Osteoblast (primary cell): Measurements from ENCODE around the gene SLC16A5. TPM values are rescaled to one million over a fixed set of nuclear protein-coding genes. Genes with fewer than 3 reads are reported as not detected.
"Not testable (repeated sequence)": the region's sequence is repeated elsewhere in the genome, so short reads cannot be mapped to it uniquely, and the experiment has no call there.

Experiments used
- DNase-seq: peaks from one replicate; pipeline ENCODE4 v3.0.0; 2011; ENCODE audit warnings: low spot score, mixed read lengths; ENCODE audit not compliant: insufficient read length; ENCODE audit errors: missing footprints
- H2AFZ ChIP-seq: 2 replicates; pipeline ENCODE4 v1.6.0; 2011; ENCODE audit warnings: mild to moderate bottlenecking, low read length
- H3K27ac ChIP-seq: 2 replicates; pipeline ENCODE4 v1.5.1; 2011; ENCODE audit warnings: mild to moderate bottlenecking, low read depth, low read length, moderate library complexity
- H3K27me3 ChIP-seq: 2 replicates; pipeline ENCODE4 v1.6.0; 2012; ENCODE audit warnings: mild to moderate bottlenecking, control low read depth, inconsistent platforms, low read length, moderate library complexity; ENCODE audit not compliant: insufficient read depth
- H3K36me3 ChIP-seq: 2 replicates; pipeline ENCODE4 v1.5.1; 2011; ENCODE audit warnings: mild to moderate bottlenecking, low read length, control low read depth, moderate library complexity; ENCODE audit not compliant: insufficient read depth
- H3K4me1 ChIP-seq: 2 replicates; pipeline ENCODE4 v1.5.1; 2011; ENCODE audit warnings: mild to moderate bottlenecking, low read length, control low read depth, moderate library complexity; ENCODE audit not compliant: insufficient read depth
- H3K4me2 ChIP-seq: 2 replicates; pipeline ENCODE4 v1.6.0; 2011; ENCODE audit warnings: mild to moderate bottlenecking, low read length; ENCODE audit not compliant: insufficient read depth
- H3K4me3 ChIP-seq: fragments of 200-600 bp; sonication (generic); 3 replicates; pipeline ENCODE4 v1.5.1; 2012; ENCODE audit warnings: mild to moderate bottlenecking, low read length, inconsistent platforms; ENCODE audit not compliant: insufficient read depth
- H3K79me2 ChIP-seq: 2 replicates; pipeline ENCODE4 v1.6.0; 2012; ENCODE audit warnings: mild to moderate bottlenecking, low read length, control low read depth, inconsistent platforms; ENCODE audit not compliant: insufficient read depth
- H3K9me3 ChIP-seq: 2 replicates; pipeline ENCODE4 v1.5.1; 2011; ENCODE audit warnings: low read depth, low read length, control low read depth
- H4K20me1 ChIP-seq: 2 replicates; pipeline ENCODE4 v1.6.0; 2012; ENCODE audit warnings: mild to moderate bottlenecking, low read length, control low read depth; ENCODE audit not compliant: insufficient read depth
- CTCF ChIP-seq: IDR thresholded peaks from 2 replicates; pipeline ENCODE4 v1.5.1; 2011; ENCODE audit warnings: mild to moderate bottlenecking, low read depth, low read length, moderate library complexity; ENCODE audit errors: extremely low read depth
- total RNA-seq: library from RNA; depleted of rRNA; stranded (reverse); fragments of >200 nt; gene quantifications from 2 replicates; pipeline ENCODE4 v1.2.3, GENCODE V29; 2012

SLC16A5 gene
- total RNA-seq, 1 donor = 16.3 TPM

GRCh38 chr17:75126954-75127353 lies 39.2 kb downstream of the SLC16A5 start:
- peaks cover 11% of the 10 kb centered on the region for H3K36me3 ChIP-seq

DNA sequence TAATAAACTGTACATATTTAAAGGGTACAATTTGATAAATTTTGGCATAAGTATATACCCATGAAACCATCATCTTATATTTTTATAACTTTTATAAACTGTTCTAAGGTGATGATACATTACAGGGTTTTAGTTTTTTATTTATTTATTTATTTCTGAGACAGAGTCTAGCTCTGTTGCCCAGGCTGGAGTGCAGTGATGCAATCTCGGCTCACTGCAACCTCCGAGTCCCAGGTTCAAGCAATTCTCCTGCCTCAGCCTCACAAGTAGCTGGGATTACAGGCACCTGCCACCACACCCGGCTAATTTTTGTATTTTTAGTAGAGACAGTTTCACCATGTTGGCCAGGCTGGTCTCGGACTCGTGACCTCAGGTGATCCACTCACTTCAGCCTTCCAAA lies 40.2 kb downstream of the SLC16A5 start:
- H4K20me1 ChIP-seq, DNase-seq, H3K9me3 ChIP-seq: not testable (repeated sequence)

More at GRCh38 chr17:75126954-75127353, 39.2 kb downstream of the SLC16A5 start:
- peaks cover 7% of the 10 kb centered on the region for H3K4me1 ChIP-seq
- peaks cover 4% of the 10 kb centered on the region for H4K20me1 ChIP-seq
- no peak overlapping the region for H3K4me3 ChIP-seq
- no peak for DNase-seq
- no peaks in the 10 kb centered on the region for H3K27me3 ChIP-seq
- no peak for TF ChIP-seq CTCF
- H3K79me2 ChIP-seq = peaks cover 4% of the 10 kb centered on the region
- H3K4me2 ChIP-seq = no peak overlapping the region
- no peak overlapping the region for H3K27ac ChIP-seq
- H2AFZ ChIP-seq = no peak overlapping the region
- H3K9me3 ChIP-seq = no peaks in the 10 kb centered on the region

DNA sequence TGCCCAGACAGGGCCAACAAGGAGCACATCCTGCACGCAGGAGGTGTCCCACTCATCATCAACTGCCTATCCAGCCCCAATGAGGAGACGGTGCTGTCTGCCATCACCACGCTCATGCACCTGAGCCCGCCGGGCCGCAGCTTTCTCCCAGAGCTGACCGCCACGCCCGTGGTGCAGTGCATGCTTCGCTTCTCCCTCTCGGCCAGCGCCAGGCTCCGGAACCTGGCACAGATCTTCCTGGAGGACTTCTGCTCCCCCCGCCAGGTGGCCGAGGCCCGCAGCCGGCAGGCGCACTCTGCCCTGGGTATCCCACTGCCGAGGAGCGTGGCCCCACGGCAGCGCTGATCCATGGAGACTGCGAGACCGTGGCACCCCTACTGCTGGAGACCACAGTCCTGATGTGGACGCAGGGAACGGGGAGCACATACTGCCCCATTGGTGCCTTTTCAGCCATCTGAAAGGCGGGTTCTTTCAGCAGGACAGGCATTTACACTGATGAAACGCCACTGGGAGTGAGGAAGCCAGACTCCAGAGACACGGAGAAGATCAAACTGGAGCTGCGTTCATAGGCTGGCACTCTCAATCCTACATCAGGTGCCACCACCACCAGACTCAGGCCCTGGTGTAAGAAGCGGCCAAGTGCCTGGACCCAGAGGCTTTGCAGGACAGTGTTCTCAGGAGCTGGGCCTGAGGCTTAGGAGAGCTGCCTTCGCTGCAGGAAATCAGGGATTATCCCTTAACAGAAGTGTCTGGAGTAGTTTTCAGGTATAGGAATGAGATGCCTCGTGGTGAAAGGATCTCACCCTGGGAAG lies 41.1 kb downstream of the SLC16A5 start:
- Histone ChIP-seq H3K9me3 (no peaks in the 10 kb centered on the region), H3K4me3 (no peak overlapping the region), H3K4me1 (peaks cover 7% of the 10 kb centered on the region), H3K27me3 (no peaks in the 10 kb centered on the region), H3K27ac (no peak overlapping the region), H2AFZ (no peak overlapping the region), H3K4me2 (no peak overlapping the region), H3K36me3 (peaks cover 11% of the 10 kb centered on the region), H3K79me2 (peaks cover 4% of the 10 kb centered on the region), H4K20me1 (peaks cover 4% of the 10 kb centered on the region)
- TF ChIP-seq CTCF = no peak
- DNase-seq = peak; percentile 44

More for the DNA sequence above, 40.2 kb downstream of the SLC16A5 start:
- H3K4me3 ChIP-seq, H3K79me2 ChIP-seq, H3K27ac ChIP-seq, H3K27me3 ChIP-seq, H2AFZ ChIP-seq, H3K4me1 ChIP-seq, H3K4me2 ChIP-seq: not testable (repeated sequence)
- H3K36me3 ChIP-seq = peaks cover 11% of the 10 kb centered on the region

- Histone ChIP-seq H3K27me3 (no peaks in the 10 kb centered on the region), H3K4me3 (no peak overlapping the region), H4K20me1 (peaks cover 4% of the 10 kb centered on the region), H2AFZ (no peak overlapping the region), H3K36me3 (peaks cover 12% of the 10 kb centered on the region), H3K4me2 (no peak overlapping the region), H3K27ac (no peak overlapping the region), H3K9me3 (no peaks in the 10 kb centered on the region), H3K79me2 (peaks cover 4% of the 10 kb centered on the region), H3K4me1 (peaks cover 7% of the 10 kb centered on the region)
- no peak for TF ChIP-seq CTCF
- peak; percentile 34 for DNase-seq
Measured at GRCh38 chr17:75129576-75129975, 41.8 kb downstream of the SLC16A5 start.
